GM20000 (cell line): Measurements from ENCODE around the gene CIDEA.

Source experiments
- DNase-seq: peaks from one replicate; pipeline ENCODE4 v3.0.0; 2012; ENCODE audit warnings: low spot score
- CTCF ChIP-seq: IDR thresholded peaks from 2 replicates; pipeline ENCODE4 v1.5.1; 2012; ENCODE audit warnings: mild to moderate bottlenecking, control low read depth; ENCODE audit errors: extremely low read depth, missing control alignments

CIDEA gene

GRCh38 chr18:12283666-12284065, 29.5 kb downstream of the CIDEA start:
- TF ChIP-seq CTCF: no peak
- no peak for DNase-seq

- TF ChIP-seq CTCF: no peak
- no peak for DNase-seq
Measured at GRCh38 chr18:12287131-12287681, 33.0 kb downstream of the CIDEA start.

GRCh38 chr18:12287684-12288402, 33.7 kb downstream of the CIDEA start:
- TF ChIP-seq CTCF: no peak
- no peak for DNase-seq

GRCh38 chr18:12288403-12288755, 34.2 kb downstream of the CIDEA start:
- TF ChIP-seq CTCF: no peak
- DNase-seq: no peak

- no peak for DNase-seq
- no peak for TF ChIP-seq CTCF
Measured at GRCh38 chr18:12290086-12290485, 35.9 kb downstream of the CIDEA start.

- no peak for TF ChIP-seq CTCF
- no peak for DNase-seq
Measured at GRCh38 chr18:12291161-12291560, 37.0 kb downstream of the CIDEA start.

- no peak for DNase-seq
- TF ChIP-seq CTCF: no peak
Measured at GRCh38 chr18:12291690-12292089, 37.5 kb downstream of the CIDEA start.
